Epithelial cell of esophagus (primary cell): ENCODE data around the gene GLIS2.
"Not testable (repeated sequence)": the region's sequence is repeated elsewhere in the genome, so short reads cannot be mapped to it uniquely, and the experiment has no call there.

Experiments used
- DNase-seq: peaks from one replicate; pipeline ENCODE4 v3.0.0; 2010; ENCODE audit warnings: low read depth
- H3K4me3 ChIP-seq: 2 replicates; pipeline ENCODE4 v1.5.1; 2011; ENCODE audit warnings: mild to moderate bottlenecking, low read length, control low read depth
- TF ChIP-seq, protein P1 (sequence below): IDR thresholded peaks from 2 replicates; pipeline ENCODE4 v1.5.1; 2011; ENCODE audit warnings: low read depth, mild to moderate bottlenecking, low read length, control low read depth, inconsistent platforms; ENCODE audit not compliant: insufficient read depth; ENCODE audit errors: missing control alignments

The GLIS2 gene

GRCh38 chr16:4342866-4343744 lies 27.2 kb downstream of the GLIS2 start:
- no peak overlapping the region for H3K4me3 ChIP-seq
- DNase-seq, result no peak
- TF ChIP-seq, protein P1, sequence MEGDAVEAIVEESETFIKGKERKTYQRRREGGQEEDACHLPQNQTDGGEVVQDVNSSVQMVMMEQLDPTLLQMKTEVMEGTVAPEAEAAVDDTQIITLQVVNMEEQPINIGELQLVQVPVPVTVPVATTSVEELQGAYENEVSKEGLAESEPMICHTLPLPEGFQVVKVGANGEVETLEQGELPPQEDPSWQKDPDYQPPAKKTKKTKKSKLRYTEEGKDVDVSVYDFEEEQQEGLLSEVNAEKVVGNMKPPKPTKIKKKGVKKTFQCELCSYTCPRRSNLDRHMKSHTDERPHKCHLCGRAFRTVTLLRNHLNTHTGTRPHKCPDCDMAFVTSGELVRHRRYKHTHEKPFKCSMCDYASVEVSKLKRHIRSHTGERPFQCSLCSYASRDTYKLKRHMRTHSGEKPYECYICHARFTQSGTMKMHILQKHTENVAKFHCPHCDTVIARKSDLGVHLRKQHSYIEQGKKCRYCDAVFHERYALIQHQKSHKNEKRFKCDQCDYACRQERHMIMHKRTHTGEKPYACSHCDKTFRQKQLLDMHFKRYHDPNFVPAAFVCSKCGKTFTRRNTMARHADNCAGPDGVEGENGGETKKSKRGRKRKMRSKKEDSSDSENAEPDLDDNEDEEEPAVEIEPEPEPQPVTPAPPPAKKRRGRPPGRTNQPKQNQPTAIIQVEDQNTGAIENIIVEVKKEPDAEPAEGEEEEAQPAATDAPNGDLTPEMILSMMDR, result no peak

DNA sequence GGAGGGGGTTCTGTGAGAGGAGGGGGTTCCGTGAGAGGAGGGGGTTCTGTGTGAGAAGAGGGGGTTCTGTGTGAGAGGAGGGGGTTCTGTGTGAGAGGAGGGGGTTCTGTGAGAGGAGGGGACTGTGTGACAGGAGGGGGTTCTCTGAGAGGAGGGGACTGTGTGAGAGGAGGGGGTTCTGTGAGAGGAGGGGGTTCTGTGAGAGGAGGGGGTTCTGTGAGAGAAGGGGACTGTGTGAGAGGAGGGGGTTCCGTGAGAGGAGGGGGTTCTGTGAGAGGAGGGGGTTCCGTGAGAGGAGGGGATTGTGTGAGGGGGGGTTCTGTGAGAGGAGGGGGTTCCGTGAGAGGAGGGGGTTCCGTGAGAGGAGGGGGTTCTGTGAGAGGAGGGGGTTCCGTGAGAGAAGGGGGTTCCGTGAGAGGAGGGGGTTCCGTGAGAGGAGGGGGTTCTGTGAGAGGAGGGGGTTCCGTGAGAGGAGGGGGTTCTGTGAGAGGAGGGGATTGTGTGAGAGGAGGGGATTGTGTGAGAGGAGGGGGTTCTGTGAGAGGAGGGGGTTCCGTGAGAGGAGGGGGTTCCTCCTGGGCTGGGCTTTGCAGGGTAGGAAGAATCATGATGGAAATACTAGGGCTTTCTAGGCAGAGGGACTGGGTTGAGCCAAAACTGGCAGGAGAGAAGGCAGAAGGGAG lies 28.6 kb downstream of the GLIS2 start:
- DNase-seq, H3K4me3 ChIP-seq: not testable (repeated sequence)

- no peak overlapping the region for H3K4me3 ChIP-seq
- peak; percentile 38 for DNase-seq
- TF ChIP-seq, protein P1, result no peak
These were observed 29.3 kb downstream of the GLIS2 start for GRCh38 chr16:4344983-4345835.

GRCh38 chr16:4345836-4346781 lies 30.2 kb downstream of the GLIS2 start:
- no peak overlapping the region for H3K4me3 ChIP-seq
- no peak for DNase-seq
- TF ChIP-seq, protein P1, result no peak

DNA sequence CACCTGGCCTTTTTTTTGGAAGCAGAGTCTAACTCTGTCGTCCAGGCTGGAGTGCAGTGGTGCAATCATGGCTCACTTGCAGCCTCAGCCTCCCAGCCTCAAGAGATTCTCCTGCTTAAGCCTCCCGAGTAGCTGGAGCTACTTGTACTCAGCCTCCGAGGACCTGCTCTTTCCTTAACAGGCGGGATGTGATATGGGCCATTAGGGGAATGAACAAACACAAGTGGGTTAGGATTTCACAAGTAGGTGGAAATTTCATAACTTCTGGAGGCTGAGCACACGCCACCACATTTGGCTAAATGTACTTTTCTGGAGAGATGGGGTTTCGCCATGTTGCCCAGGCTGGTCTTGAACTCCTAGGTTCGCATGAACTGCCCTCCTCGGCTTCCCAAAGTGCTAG lies 31.1 kb downstream of the GLIS2 start:
- no peak overlapping the region for H3K4me3 ChIP-seq
- no peak for DNase-seq
- TF ChIP-seq, protein P1, result no peak

GRCh38 chr16:4347765-4348509 lies 32.1 kb downstream of the GLIS2 start:
- TF ChIP-seq, protein P1, result no peak
- DNase-seq, result no peak

More at GRCh38 chr16:4347765-4348509, 32.1 kb downstream of the GLIS2 start:
- H3K4me3 ChIP-seq, result no peak overlapping the region
